ENCODE data around the gene ALDOA. TPM values are rescaled to one million over a fixed set of nuclear protein-coding genes. Genes with fewer than 3 reads are reported as not detected.

Gene ALDOA
- total RNA-seq, 4 donors from 2014 or later: 175 to 905 (median 489) TPM

DNA sequence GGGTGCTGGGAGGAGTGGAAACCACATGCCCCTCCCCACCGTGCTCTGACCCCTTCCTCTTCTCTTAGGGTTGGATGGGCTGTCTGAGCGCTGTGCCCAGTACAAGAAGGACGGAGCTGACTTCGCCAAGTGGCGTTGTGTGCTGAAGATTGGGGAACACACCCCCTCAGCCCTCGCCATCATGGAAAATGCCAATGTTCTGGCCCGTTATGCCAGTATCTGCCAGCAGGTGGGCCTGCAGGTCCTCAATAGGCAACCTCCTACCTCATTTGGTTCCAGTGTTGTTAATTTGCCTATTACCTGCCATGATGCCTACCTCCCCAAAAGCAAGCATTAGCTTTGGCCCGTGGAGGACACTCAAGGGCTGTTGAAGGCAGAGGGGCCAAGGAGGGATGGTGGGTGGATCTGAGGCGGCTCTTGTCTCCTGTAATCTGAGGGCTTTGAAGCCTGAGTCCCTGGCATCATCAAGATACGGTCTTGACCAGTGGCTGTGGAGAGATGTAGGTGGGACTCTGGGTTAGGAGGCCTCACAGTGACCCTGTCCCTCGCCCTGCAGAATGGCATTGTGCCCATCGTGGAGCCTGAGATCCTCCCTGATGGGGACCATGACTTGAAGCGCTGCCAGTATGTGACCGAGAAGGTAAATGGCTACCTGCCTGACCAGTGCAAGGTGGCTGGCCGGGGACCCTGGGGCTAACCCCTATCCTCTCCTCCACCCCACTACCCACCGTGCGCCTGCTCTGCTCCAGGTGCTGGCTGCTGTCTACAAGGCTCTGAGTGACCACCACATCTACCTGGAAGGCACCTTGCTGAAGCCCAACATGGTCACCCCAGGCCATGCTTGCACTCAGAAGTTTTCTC is 3.4 kb downstream of the ALDOA start:
- no peak for DNase-seq
- H3K36me3 ChIP-seq: no peaks in the 10 kb centered on the region
- H3K27ac ChIP-seq: peak overlapping the region; percentile 63 to 67
- no peaks in the 10 kb centered on the region for H3K27me3 ChIP-seq
- TF ChIP-seq, protein P1, sequence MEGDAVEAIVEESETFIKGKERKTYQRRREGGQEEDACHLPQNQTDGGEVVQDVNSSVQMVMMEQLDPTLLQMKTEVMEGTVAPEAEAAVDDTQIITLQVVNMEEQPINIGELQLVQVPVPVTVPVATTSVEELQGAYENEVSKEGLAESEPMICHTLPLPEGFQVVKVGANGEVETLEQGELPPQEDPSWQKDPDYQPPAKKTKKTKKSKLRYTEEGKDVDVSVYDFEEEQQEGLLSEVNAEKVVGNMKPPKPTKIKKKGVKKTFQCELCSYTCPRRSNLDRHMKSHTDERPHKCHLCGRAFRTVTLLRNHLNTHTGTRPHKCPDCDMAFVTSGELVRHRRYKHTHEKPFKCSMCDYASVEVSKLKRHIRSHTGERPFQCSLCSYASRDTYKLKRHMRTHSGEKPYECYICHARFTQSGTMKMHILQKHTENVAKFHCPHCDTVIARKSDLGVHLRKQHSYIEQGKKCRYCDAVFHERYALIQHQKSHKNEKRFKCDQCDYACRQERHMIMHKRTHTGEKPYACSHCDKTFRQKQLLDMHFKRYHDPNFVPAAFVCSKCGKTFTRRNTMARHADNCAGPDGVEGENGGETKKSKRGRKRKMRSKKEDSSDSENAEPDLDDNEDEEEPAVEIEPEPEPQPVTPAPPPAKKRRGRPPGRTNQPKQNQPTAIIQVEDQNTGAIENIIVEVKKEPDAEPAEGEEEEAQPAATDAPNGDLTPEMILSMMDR (IDR thresholded peaks at IDR 0.05): no peak
- no peak for TF ChIP-seq POLR2A (IDR thresholded peaks at IDR 0.05)
- intact Hi-C loops (cut with DNase I; ENCODE audit: low total_unique reads): no loop called here
- peaks cover 12 to 31% of the 10 kb centered on the region in 2 donors for H3K4me1 ChIP-seq
- H3K4me3 ChIP-seq: no peak overlapping the region
- H3K9me3 ChIP-seq: no peaks in the 10 kb centered on the region

DNA sequence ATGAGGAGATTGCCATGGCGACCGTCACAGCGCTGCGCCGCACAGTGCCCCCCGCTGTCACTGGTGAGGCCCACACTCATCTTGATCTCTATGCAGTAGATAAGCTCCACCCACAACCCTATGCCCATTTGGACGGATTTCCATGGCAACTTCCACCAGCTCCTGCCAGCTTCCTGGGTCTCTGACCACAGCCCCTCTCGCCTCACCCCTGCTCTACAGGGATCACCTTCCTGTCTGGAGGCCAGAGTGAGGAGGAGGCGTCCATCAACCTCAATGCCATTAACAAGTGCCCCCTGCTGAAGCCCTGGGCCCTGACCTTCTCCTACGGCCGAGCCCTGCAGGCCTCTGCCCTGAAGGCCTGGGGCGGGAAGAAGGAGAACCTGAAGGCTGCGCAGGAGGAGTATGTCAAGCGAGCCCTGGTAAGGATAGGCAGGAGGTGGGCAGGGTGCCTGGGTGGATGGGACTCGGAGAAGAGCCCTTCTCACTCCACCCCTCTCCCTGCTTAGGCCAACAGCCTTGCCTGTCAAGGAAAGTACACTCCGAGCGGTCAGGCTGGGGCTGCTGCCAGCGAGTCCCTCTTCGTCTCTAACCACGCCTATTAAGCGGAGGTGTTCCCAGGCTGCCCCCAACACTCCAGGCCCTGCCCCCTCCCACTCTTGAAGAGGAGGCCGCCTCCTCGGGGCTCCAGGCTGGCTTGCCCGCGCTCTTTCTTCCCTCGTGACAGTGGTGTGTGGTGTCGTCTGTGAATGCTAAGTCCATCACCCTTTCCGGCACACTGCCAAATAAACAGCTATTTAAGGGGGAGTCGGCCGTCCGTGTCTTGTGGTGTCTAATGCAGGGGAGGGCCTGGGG is 4.3 kb downstream of the ALDOA start:
- Histone ChIP-seq H3K27ac (peak overlapping the region; percentile 63 to 67), H3K36me3 (no peaks in the 10 kb centered on the region), H3K27me3 (no peaks in the 10 kb centered on the region), H3K4me1 (peaks cover 12 to 31% of the 10 kb centered on the region in 2 donors), H3K9me3 (no peaks in the 10 kb centered on the region), H3K4me3 (no peak overlapping the region)
- intact Hi-C loops (cut with DNase I; ENCODE audit: low total_unique reads): no loop called here
- no peak for TF ChIP-seq POLR2A (IDR thresholded peaks at IDR 0.05)
- TF ChIP-seq, protein P1 (IDR thresholded peaks at IDR 0.05): no peak
- DNase-seq: peak; percentile 57 to 60

DNA sequence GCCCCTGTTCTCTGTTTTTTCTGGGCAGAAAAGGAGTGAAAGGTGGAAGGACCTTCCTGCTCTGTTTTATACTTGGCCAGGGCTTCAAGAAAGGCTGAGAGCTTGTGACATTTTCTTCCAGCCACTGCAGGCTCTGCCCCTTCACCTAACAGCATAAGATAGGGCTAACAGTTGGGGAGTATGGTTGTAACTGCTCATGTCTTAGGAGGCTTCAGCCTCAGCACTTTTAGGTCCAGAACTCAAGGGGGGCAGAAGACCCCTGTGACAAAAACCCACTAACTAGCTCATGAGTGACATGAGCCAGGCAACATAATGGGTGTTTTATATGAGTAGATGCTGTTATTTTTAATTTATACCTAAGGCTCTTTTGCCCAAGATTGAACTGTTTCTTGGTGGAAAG is 4.9 kb downstream of the ALDOA start:
- Histone ChIP-seq H3K4me1 (peaks cover 12 to 31% of the 10 kb centered on the region in 2 donors), H3K27me3 (no peaks in the 10 kb centered on the region), H3K9me3 (no peaks in the 10 kb centered on the region), H3K4me3 (no peak overlapping the region), H3K27ac (peak overlapping the region; percentile 63 to 67), H3K36me3 (no peaks in the 10 kb centered on the region)
- no peak for TF ChIP-seq POLR2A (IDR thresholded peaks at IDR 0.05)
- TF ChIP-seq, protein P1 (IDR thresholded peaks at IDR 0.05): no peak
- intact Hi-C loops (cut with DNase I; ENCODE audit: low total_unique reads): no loop called here
- no peak for DNase-seq

DNA sequence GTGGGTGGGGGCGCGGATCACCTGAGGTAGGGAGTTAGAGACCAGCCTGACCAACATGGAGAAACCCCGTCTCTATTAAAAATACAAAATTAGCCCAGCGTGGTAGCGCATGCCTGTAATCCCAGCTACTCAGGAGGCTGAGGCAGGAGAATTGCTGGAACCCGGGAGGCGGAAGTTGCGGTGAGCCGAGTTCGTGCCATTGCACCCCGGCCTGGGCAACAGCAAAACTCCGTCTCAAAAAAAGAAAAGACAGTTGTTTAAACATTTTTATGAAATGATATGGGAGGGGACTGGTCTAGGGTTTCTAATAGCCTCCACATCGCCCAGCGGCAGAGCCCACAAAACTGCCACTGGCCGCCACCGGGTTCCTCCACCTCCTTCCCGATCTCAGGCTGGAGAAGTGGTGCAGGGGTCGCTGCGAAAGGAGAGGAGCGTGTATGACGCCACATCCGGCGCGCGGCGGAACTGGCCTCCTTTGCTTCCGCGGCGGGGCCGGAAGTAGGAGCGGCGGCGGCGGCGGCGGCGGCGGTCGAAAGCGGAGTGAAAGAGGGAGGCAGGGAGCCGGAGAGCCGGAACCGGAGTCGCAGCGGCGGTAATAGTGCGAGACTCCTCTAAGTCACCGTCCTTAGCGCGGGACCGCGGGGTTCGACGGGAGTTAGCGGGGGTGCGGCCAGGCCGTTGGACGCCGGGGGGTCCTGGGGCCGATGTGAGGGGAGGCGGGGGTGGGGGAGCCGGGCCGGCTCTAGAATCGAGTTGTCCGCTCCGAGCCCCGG is 10.1 kb downstream of the ALDOA start, which contains the start of gene PPP4C:
TSS of gene PPP4C (plus strand) at position 492 of the 773 bp plus-strand sequence. CDS start 384 bp downstream, outside the sequence.
- Histone ChIP-seq H3K27me3 (no peaks in the 10 kb centered on the region), H3K9me3 (no peaks in the 10 kb centered on the region), H3K27ac (peak within 1 kb of the TSS; percentile 82 to 88), H3K36me3 (no peaks in the 10 kb centered on the region), H3K4me3 (peak within 1 kb of the TSS; percentile 56 to 99), H3K4me1 (peaks cover 6 to 7% of the 10 kb centered on the region in 2 donors)
- intact Hi-C loops (cut with DNase I; ENCODE audit: low total_unique reads): no loop called here
- TF ChIP-seq, protein P1 (IDR thresholded peaks at IDR 0.05): peak in 2 of 4 experiments; percentile 18 to 22
- TF ChIP-seq POLR2A (IDR thresholded peaks at IDR 0.05): peak; percentile 53 to 78
- peak; percentile 87 to 90 for DNase-seq

Data from uterus (tissue), 4 donors.